Right lobe of liver (tissue), 6 donors: ENCODE data around the gene ENPP6. TPM values are rescaled to one million over a fixed set of nuclear protein-coding genes. Genes with fewer than 3 reads are reported as not detected.
"Not testable (repeated sequence)": the region's sequence is repeated elsewhere in the genome, so short reads cannot be mapped to it uniquely, and the experiment has no call there.

Experiments
- ATAC-seq, 4 donors: fragments of 200-7000 bp; cut with Tn5 transposase; one replicate each; pipeline ENCODE4 v1.9.1; 2020; ENCODE audit warnings: mild to moderate bottlenecking in 4 of 4, moderate library complexity in 4 of 4
- DNase-seq, 3 donors: peaks; one replicate each; pipeline ENCODE4 v3.0.0-alpha.2; 2020
- H3K27ac ChIP-seq, 3 donors: fragments of 200-600 bp; one replicate each; pipeline ENCODE4 v1.8.0; 2022
- H3K27me3 ChIP-seq, 2 donors: fragments of 200-600 bp; one replicate each; pipeline ENCODE4 v1.8.0; 2022
- H3K36me3 ChIP-seq, 4 donors: fragments of 200-600 bp; sonication (generic) in 1 of 4; one replicate each; pipeline versions ENCODE4 v1.5.1 to v1.8.0; 2017 to 2022; ENCODE audit warnings: control low read depth in 1 of 4
- H3K4me1 ChIP-seq, 4 donors: fragments of 200-600 bp; sonication (generic) in 1 of 4; one replicate each; pipeline versions ENCODE4 v1.5.1 to v1.8.0; 2017 to 2022; ENCODE audit warnings: control low read depth in 1 of 4
- H3K4me3 ChIP-seq, 3 donors: fragments of 200-600 bp; one replicate each; pipeline ENCODE4 v1.8.0; 2022
- H3K9me3 ChIP-seq, 4 donors: fragments of 200-600 bp; sonication (generic) in 1 of 4; one replicate each; pipeline versions ENCODE4 v1.5.1 to v1.8.0; 2017 to 2022; ENCODE audit warnings: control low read depth in 1 of 4
- CTCF ChIP-seq, 4 donors: fragments of 200-600 bp in 3 of 4; fragments of 450-650 bp in 1 of 4; IDR thresholded peaks; one replicate each; pipeline versions ENCODE4 v1.5.1 to v1.8.0; 2016 to 2022; ENCODE audit warnings: antibody characterized with exemption in 4 of 4, mild to moderate bottlenecking in 2 of 4
- POLR2A ChIP-seq: fragments of 450-650 bp; IDR thresholded peaks from one replicate; pipeline ENCODE4 v1.6.1; 2017; ENCODE audit warnings: antibody characterized with exemption, mild to moderate bottlenecking
- WGBS: methylation state at CpG from one replicate; pipeline ENCODE4 v1.1.6; 2018; ENCODE audit warnings: low coverage, low lambda C conversion rate; ENCODE audit not compliant: insufficient coverage; ENCODE audit errors: missing lambda C conversion rate; 5-methylcytosine and 5-hydroxymethylcytosine counted together
- intact Hi-C, 2 donors: fragments of 100-400 bp; cut with DNase I; formaldehyde crosslinking; loops; one replicate each; pipeline versions ENCODE4 v1.11.2 to v1.14.1; 2022
- total RNA-seq, 6 experiments: library from RNA; depleted of rRNA in 2 of 6; stranded (reverse); fragments of >200 nt in 2 of 6; fragmentation: NEBNext Ultra II Directional in 3 of 6; extraction: Animal tissue kit (Norgen Biotek cat#: 25700) in 3 of 6; gene quantifications; one replicate each; pipeline versions ENCODE4 v1.1.0 to v1.2.4, GENCODE V29; 2016 to 2023
- donor health status: DM: no; HTN: yes; CAD: no.
- donor health status: DM: no; HTN: no; CAD: no.
- donor health status: DM: no; HTN: no; CAD: no.
- donor health status: DM: no; HTN: yes; CAD: no.
- donor health status: DM: no; HTN: yes; CAD: no.

The ENPP6 gene
- total RNA-seq, 6 experiments from 2014 or later: 0.06 to 0.42 TPM; not detected in 4

DNA sequence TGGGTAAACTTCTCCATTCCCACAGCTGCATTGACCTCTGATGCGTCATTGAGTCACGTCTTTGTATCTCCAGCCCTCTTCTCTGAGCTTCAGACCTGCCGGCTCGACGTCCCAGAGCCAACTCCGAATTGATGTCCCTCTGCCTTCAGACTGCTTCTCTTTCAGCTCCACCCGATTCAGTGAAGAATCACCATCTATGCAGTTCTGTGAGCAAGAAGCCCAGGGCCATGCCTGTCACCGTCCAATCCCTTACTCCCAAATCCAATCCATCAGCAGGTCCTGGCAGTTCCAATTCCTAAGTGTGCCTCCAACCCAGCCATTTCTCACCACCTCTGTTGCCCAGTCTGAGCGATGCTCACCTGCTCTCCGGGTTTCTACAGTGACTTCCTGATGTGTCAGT, 70.7 kb downstream of the ENPP6 start:
- no peak overlapping the region for H3K4me3 ChIP-seq
- 74% methylated on average over 10 of the region's 10 CpGs for WGBS
- H3K4me1 ChIP-seq: peaks cover 0 to 35% (median 14%) of the 10 kb centered on the region in 4 donors
- H3K36me3 ChIP-seq: no peaks in the 10 kb centered on the region
- H3K9me3 ChIP-seq: no peaks in the 10 kb centered on the region
- intact Hi-C loops: no loop called here
- TF ChIP-seq CTCF (IDR thresholded peaks at IDR 0.05) (no peak), POLR2A (no peak)
- ATAC-seq (no peak), DNase-seq (no peak)
- H3K27me3 ChIP-seq: no peaks in the 10 kb centered on the region
- H3K27ac ChIP-seq: no peak overlapping the region

DNA sequence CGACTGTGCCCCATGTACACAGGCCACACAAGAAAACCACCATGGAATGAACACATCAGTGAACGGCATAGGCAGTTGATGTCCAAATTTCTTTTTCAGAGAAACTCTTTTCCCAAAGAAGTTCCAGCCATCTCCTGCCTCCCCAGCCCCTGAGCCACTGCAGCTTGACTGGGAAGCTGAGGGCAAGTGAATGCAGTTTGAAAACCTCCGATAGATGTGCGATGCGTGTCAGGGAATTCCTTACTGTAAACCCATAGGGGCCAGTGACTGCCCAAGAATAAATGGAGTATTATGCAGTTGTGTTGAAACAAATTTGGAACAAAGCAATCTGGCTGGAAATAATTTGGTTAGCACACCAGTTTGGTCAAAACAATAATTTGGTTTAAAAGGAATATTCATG, 72.1 kb downstream of the ENPP6 start:
- no peak for TF ChIP-seq CTCF (IDR thresholded peaks at IDR 0.05)
- no peak for TF ChIP-seq POLR2A
- no peak overlapping the region for H3K27ac ChIP-seq
- H3K4me3 ChIP-seq: no peak overlapping the region
- peaks cover 0 to 23% (median 10%) of the 10 kb centered on the region in 4 donors for H3K4me1 ChIP-seq
- H3K36me3 ChIP-seq: no peaks in the 10 kb centered on the region
- WGBS: 92% methylated on average over 5 of the region's 5 CpGs
- ATAC-seq (no peak), DNase-seq (no peak)
- H3K27me3 ChIP-seq: no peaks in the 10 kb centered on the region
- intact Hi-C loops: no loop called here
- H3K9me3 ChIP-seq: no peaks in the 10 kb centered on the region

GRCh38 chr4:184143770-184144564, 73.7 kb downstream of the ENPP6 start:
- peaks cover 0 to 9% (median 2%) of the 10 kb centered on the region in 4 donors for H3K4me1 ChIP-seq
- no peaks in the 10 kb centered on the region for H3K27me3 ChIP-seq
- intact Hi-C loops: no loop called here
- no peaks in the 10 kb centered on the region for H3K9me3 ChIP-seq
- H3K27ac ChIP-seq: no peak overlapping the region
- DNase-seq: no peak
- H3K36me3 ChIP-seq: no peaks in the 10 kb centered on the region
- H3K4me3 ChIP-seq: no peak overlapping the region
- ATAC-seq: no peak
- 83% methylated on average over 1 of the region's 15 CpGs for WGBS
- TF ChIP-seq POLR2A (no peak), CTCF (IDR thresholded peaks at IDR 0.05) (no peak)

- intact Hi-C loops: no loop called here
- Histone ChIP-seq H3K36me3 (no peaks in the 10 kb centered on the region), H3K4me3 (no peak overlapping the region), H3K4me1 (no peaks in the 10 kb centered on the region), H3K27ac (no peak overlapping the region), H3K9me3 (no peaks in the 10 kb centered on the region), H3K27me3 (no peaks in the 10 kb centered on the region)
- ATAC-seq: no peak
- 79% methylated on average over 16 of the region's 18 CpGs for WGBS
- TF ChIP-seq POLR2A (no peak), CTCF (IDR thresholded peaks at IDR 0.05) (no peak)
- no peak for DNase-seq
Measured at GRCh38 chr4:184142121-184143000, 75.3 kb downstream of the ENPP6 start.

- DNase-seq, H3K4me1 ChIP-seq, H3K27me3 ChIP-seq, H3K4me3 ChIP-seq, H3K36me3 ChIP-seq, ATAC-seq, intact Hi-C loops, H3K27ac ChIP-seq, H3K9me3 ChIP-seq: not testable (repeated sequence)
- 78% methylated on average over 7 of the region's 8 CpGs for WGBS
Measured at GRCh38 chr4:184140901-184141300, 76.8 kb downstream of the ENPP6 start.
